ENCODE data around the gene IGFBP5. TPM values are rescaled to one million over a fixed set of nuclear protein-coding genes. Genes with fewer than 3 reads are reported as not detected.

The IGFBP5 gene
- total and polyA plus RNA-seq, 2 of the 8 experiments (the other 6 are each of a cell fraction or from before 2014, with no cell fraction given) = 2.2 to 2.5 TPM

- TF ChIP-seq, protein P1, sequence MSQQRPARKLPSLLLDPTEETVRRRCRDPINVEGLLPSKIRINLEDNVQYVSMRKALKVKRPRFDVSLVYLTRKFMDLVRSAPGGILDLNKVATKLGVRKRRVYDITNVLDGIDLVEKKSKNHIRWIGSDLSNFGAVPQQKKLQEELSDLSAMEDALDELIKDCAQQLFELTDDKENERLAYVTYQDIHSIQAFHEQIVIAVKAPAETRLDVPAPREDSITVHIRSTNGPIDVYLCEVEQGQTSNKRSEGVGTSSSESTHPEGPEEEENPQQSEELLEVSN (IDR thresholded peaks at IDR 0.05) = no peak
- no peak for TF ChIP-seq MAX (IDR thresholded peaks at IDR 0.05)
- TF ChIP-seq POLR2AphosphoS5 (IDR thresholded peaks at IDR 0.05; ENCODE audit: low read depth, low read length) = no peak
- no peak for TF ChIP-seq RNF2 (IDR thresholded peaks at IDR 0.05; ENCODE audit: borderline replicate concordance, low read depth, low read length, missing control alignments, poor library complexity, severe bottlenecking)
- no peak overlapping the region for H2AFZ ChIP-seq (ENCODE audit: low read length)
- no peak for FAIRE-seq
- no peak overlapping the region for H3K56ac ChIP-seq (replicated peaks; ENCODE audit: insufficient read length, low read depth, low read length)
- peaks cover 21% of the 10 kb centered on the region for H3K79me1 ChIP-seq (ENCODE audit: low read depth, low read length)
- no peak overlapping the region for H3K4ac ChIP-seq (replicated peaks; ENCODE audit: insufficient read length, low read depth, low read length)
- H3K9ac ChIP-seq (replicated peaks in 1 of 4; ENCODE audit: extremely low read depth in 1 of 4, low read depth in 3 of 4, low read length in 3 of 4) = no peak overlapping the region
- H3K4me2 ChIP-seq (ENCODE audit: insufficient read depth in 1 of 2, low read depth in 2 of 2, low read length in 2 of 2) = no peak overlapping the region
- no peak overlapping the region; the same call in 1 of the 2 replicates for H2BK12ac ChIP-seq (ENCODE audit: low read depth, low read length)
- H4K5ac ChIP-seq (ENCODE audit: insufficient read length, low read depth, low read length) = no peak overlapping the region
- no peak overlapping the region; the same call in 1 of the 2 replicates for H3K27ac ChIP-seq (ENCODE audit: low read depth, low read length)
- peaks cover 0 to 3% (median under 1%) of the 10 kb centered on the region in 4 experiments; a peak in 4 of 7 replicates for H3K4me1 ChIP-seq (replicated peaks in 1 of 4; ENCODE audit: control insufficient read depth in 3 of 4, insufficient read depth in 4 of 4, low read length in 3 of 4)
- no peak for DNase-seq (ENCODE audit: low read depth in 1 of 2, low spot score in 2 of 2)
- peak overlapping the region; percentile 53 for H4K91ac ChIP-seq (replicated peaks; ENCODE audit: insufficient read length, low read length)
- H3K36me3 ChIP-seq (ENCODE audit: control insufficient read depth in 2 of 4, insufficient read depth in 4 of 4, low read length in 3 of 4) = peaks cover 10 to 21% (median 17%) of the 10 kb centered on the region in 4 experiments; a peak in 6 of 8 replicates
- CTCF ChIA-PET (ENCODE audit: partially characterized antibody) = interaction anchor here (0.7 to 20.6 kb wide), 6 partner anchors 6 to 381 kb away, joined by 3 to 493 read pairs (median 128); no protein-coding TSS in a partner anchor
- H3K23me2 ChIP-seq (ENCODE audit: low read depth, low read length) = no peaks in the 10 kb centered on the region
- no peak overlapping the region for H3K18ac ChIP-seq (ENCODE audit: extremely low read depth, low read length)
- no peak overlapping the region for H2BK15ac ChIP-seq (ENCODE audit: low read length)
- H2BK5ac ChIP-seq (ENCODE audit: low read depth, low read length) = no peak overlapping the region
- no peaks in the 10 kb centered on the region for H3K9me3 ChIP-seq (ENCODE audit: insufficient read depth in 2 of 2, low read depth in 1 of 2, low read length in 1 of 2)
- POLR2A ChIA-PET (ENCODE audit: partially characterized antibody) = interaction anchor here (1.2 kb wide), 1 partner anchor 150 kb away, joined by 5 read pairs; no protein-coding TSS in a partner anchor
- H4K8ac ChIP-seq (ENCODE audit: extremely low read depth, insufficient read depth, low read length) = peak overlapping the region; percentile 19
- no peak overlapping the region for H2AK5ac ChIP-seq (ENCODE audit: low read depth, low read length)
- H3K79me2 ChIP-seq (ENCODE audit: control insufficient read depth in 1 of 2, insufficient read depth in 2 of 2, low read length in 2 of 2) = peaks cover 0 to 64% of the 10 kb centered on the region in 2 experiments; a peak in 3 of 4 replicates
- H2BK120ac ChIP-seq (replicated peaks; ENCODE audit: low read depth, low read length) = no peak overlapping the region
- H4K20me1 ChIP-seq (replicated peaks in 1 of 2; ENCODE audit: control insufficient read depth in 1 of 2, insufficient read depth in 2 of 2, low read length in 2 of 2) = peaks cover 9 to 20% of the 10 kb centered on the region in 2 experiments
- no peak overlapping the region for H3K14ac ChIP-seq (ENCODE audit: insufficient read length)
- H3K23ac ChIP-seq (ENCODE audit: insufficient read length) = no peak overlapping the region
- no peak overlapping the region for H3K4me3 ChIP-seq (ENCODE audit: extremely low read depth in 1 of 4, insufficient read depth in 2 of 4, low read depth in 3 of 4, low read length in 4 of 4)
- 90% methylated on average over 15 of the region's 16 CpGs; no CpG with 5 or more reads in 1 of the 2 experiments for WGBS, 2 experiments (ENCODE audit: extremely low coverage in 1 of 2, insufficient coverage in 1 of 2, insufficient read length in 1 of 2, insufficient replicate concordance in 2 of 2, low coverage in 1 of 2, low lambda C conversion rate in 2 of 2, missing lambda C conversion rate in 1 of 2)
- H3K27me3 ChIP-seq (replicated peaks in 1 of 4; ENCODE audit: control insufficient read depth in 3 of 4, extremely low read depth in 1 of 4, insufficient read depth in 3 of 4, low read length in 3 of 4) = no peaks in the 10 kb centered on the region
- no peak overlapping the region for H2BK20ac ChIP-seq (ENCODE audit: low read length)
These were observed 38.1 kb downstream of the IGFBP5 start for GRCh38 chr2:216657086-216657855.

All from H1 (cell line).